Natural killer cell (primary cell): ENCODE results near the gene ATG2A. TPM values are rescaled to one million over a fixed set of nuclear protein-coding genes. Genes with fewer than 3 reads are reported as not detected.

ENCODE experiments used
- ATAC-seq, 3 donors: fragments of 150-1000 bp in 2 of 3; fragments of 200-7000 bp in 1 of 3; cut with Tn5 transposase; 1 replicate in 1 of 3; 2 replicates in 2 of 3; pipeline ENCODE4 v1.10.0; 2021; ENCODE audit warnings: mild to moderate bottlenecking in 2 of 3, moderate library complexity in 2 of 3
- DNase-seq, 2 donors: peaks; one replicate each; pipeline versions ENCODE4 v3.0.0 to v3.0.0-alpha.2; 2013 to 2021; ENCODE audit warnings: mixed read lengths in 1 of 2
- H3K27ac ChIP-seq: one replicate; pipeline ENCODE4 v1.5.1; 2013; ENCODE audit warnings: mild to moderate bottlenecking, low read length
- H3K27me3 ChIP-seq: one replicate; pipeline ENCODE4 v1.6.1; 2013; ENCODE audit warnings: low read length; ENCODE audit not compliant: control insufficient read depth, insufficient read depth
- H3K36me3 ChIP-seq: one replicate; pipeline ENCODE4 v1.6.1; 2013; ENCODE audit warnings: low read length; ENCODE audit not compliant: control insufficient read depth, insufficient read depth
- H3K4me1 ChIP-seq: one replicate; pipeline ENCODE4 v1.6.1; 2013; ENCODE audit warnings: low read length; ENCODE audit not compliant: control insufficient read depth, insufficient read depth
- H3K4me3 ChIP-seq: one replicate; pipeline ENCODE4 v1.5.1; 2013; ENCODE audit warnings: low read length
- H3K9me3 ChIP-seq: one replicate; pipeline ENCODE4 v1.6.1; 2013; ENCODE audit warnings: low read length; ENCODE audit not compliant: control insufficient read depth, insufficient read depth
- H3K27ac Mint-ChIP-seq, 2 donors: one replicate each; pipeline ENCODE4 v1.8.0; 2022; ENCODE audit warnings: mild to moderate bottlenecking in 2 of 2, mixed read lengths in 2 of 2, moderate library complexity in 1 of 2
- H3K27me3 Mint-ChIP-seq, 2 donors: one replicate each; pipeline ENCODE4 v1.8.0; 2022; ENCODE audit warnings: low read depth in 2 of 2, mixed read lengths in 2 of 2
- H3K36me3 Mint-ChIP-seq: one replicate; pipeline ENCODE4 v1.8.0; 2022; ENCODE audit warnings: mixed read lengths
- H3K4me1 Mint-ChIP-seq, 2 donors: one replicate each; pipeline ENCODE4 v1.8.0; 2022; ENCODE audit warnings: mixed read lengths in 2 of 2
- H3K4me3 Mint-ChIP-seq: one replicate; pipeline ENCODE4 v1.8.0; 2022; ENCODE audit warnings: mild to moderate bottlenecking, moderate library complexity, mixed read lengths
- H3K9me3 Mint-ChIP-seq, 2 donors: one replicate each; pipeline ENCODE4 v1.8.0; 2022; ENCODE audit warnings: mixed read lengths in 2 of 2
- WGBS: methylation state at CpG from one replicate; pipeline ENCODE4 v1.1.7; 2013; ENCODE audit warnings: missing lambda C conversion rate; ENCODE audit not compliant: insufficient coverage; 5-methylcytosine and 5-hydroxymethylcytosine counted together
- intact Hi-C: fragments of 100-400 bp; cut with micrococcal nuclease; formaldehyde crosslinking; loops from one replicate; pipeline ENCODE4 v1.14.2; 2022
- total RNA-seq, 4 donors: library from RNA; stranded (reverse); fragments of 120-200 nt in 1 of 4; gene quantifications; one replicate each; pipeline versions ENCODE4 v1.2.3 to v1.2.4, GENCODE V29; 2013 to 2022
- TF ChIP-seq, protein P1 (sequence below): fragments of 200-600 bp; IDR thresholded peaks from one replicate; pipeline ENCODE4 v1.8.0; 2022; ENCODE audit warnings: antibody characterized with exemption

ATG2A gene
- total RNA-seq, 3 donors from 2014 or later (not counting 1 experiment from before 2014, with no cell fraction given): 165 to 321 (median 259) TPM

GRCh38 chr11:64913171-64913727, 3.8 kb downstream of the ATG2A start:
- H3K4me3 Mint-ChIP-seq: no peak overlapping the region
- H3K4me1 Mint-ChIP-seq: peaks cover 15 to 31% of the 10 kb centered on the region in 2 donors
- H3K27ac ChIP-seq: no peak overlapping the region
- H3K4me3 ChIP-seq: no peak overlapping the region
- ATAC-seq (no peak), DNase-seq (no peak)
- H3K36me3 ChIP-seq: peaks cover 52% of the 10 kb centered on the region
- peaks cover 31% of the 10 kb centered on the region for H3K4me1 ChIP-seq
- H3K36me3 Mint-ChIP-seq: no peaks in the 10 kb centered on the region
- no peaks in the 10 kb centered on the region for H3K9me3 Mint-ChIP-seq
- no peaks in the 10 kb centered on the region for H3K9me3 ChIP-seq
- H3K27ac Mint-ChIP-seq: peak overlapping the region in 1 of 2 donors; percentile 47
- intact Hi-C loops: no loop called here
- H3K27me3 ChIP-seq: no peaks in the 10 kb centered on the region
- WGBS: 89% methylated on average over 18 of the region's 18 CpGs
- no peaks in the 10 kb centered on the region for H3K27me3 Mint-ChIP-seq
- TF ChIP-seq, protein P1, sequence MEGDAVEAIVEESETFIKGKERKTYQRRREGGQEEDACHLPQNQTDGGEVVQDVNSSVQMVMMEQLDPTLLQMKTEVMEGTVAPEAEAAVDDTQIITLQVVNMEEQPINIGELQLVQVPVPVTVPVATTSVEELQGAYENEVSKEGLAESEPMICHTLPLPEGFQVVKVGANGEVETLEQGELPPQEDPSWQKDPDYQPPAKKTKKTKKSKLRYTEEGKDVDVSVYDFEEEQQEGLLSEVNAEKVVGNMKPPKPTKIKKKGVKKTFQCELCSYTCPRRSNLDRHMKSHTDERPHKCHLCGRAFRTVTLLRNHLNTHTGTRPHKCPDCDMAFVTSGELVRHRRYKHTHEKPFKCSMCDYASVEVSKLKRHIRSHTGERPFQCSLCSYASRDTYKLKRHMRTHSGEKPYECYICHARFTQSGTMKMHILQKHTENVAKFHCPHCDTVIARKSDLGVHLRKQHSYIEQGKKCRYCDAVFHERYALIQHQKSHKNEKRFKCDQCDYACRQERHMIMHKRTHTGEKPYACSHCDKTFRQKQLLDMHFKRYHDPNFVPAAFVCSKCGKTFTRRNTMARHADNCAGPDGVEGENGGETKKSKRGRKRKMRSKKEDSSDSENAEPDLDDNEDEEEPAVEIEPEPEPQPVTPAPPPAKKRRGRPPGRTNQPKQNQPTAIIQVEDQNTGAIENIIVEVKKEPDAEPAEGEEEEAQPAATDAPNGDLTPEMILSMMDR: no peak

DNA sequence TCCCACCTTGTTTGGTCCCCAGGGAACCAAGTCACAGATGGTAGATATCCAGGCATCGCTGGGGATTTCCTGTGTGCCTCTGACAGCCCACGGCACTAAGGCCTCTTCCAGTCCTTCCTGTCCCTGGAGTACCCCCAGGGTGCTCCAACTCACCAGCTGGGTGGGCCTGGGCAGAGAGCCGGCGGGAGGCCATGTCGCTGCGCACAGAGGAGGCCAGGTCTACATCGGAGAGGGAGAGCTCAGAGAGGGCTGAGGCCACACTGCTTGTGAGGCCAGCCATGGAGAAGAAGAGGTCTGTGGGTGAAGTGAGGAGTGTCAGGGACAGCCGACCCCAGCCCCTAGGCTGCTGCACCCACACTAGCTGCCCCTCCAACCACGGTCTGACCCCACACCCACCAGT, 5.3 kb downstream of the ATG2A start:
- peaks cover 65% of the 10 kb centered on the region for H3K36me3 ChIP-seq
- H3K4me1 Mint-ChIP-seq: peaks cover 7 to 19% of the 10 kb centered on the region in 2 donors
- ATAC-seq (no peak), DNase-seq (no peak)
- H3K9me3 Mint-ChIP-seq: no peaks in the 10 kb centered on the region
- H3K4me3 Mint-ChIP-seq: no peak overlapping the region
- H3K27me3 Mint-ChIP-seq: no peaks in the 10 kb centered on the region
- no peaks in the 10 kb centered on the region for H3K9me3 ChIP-seq
- H3K4me3 ChIP-seq: no peak overlapping the region
- 94% methylated on average over 7 of the region's 9 CpGs for WGBS
- intact Hi-C loops: no loop called here
- TF ChIP-seq, protein P1: no peak
- peaks cover 19% of the 10 kb centered on the region for H3K4me1 ChIP-seq
- H3K27ac Mint-ChIP-seq: peak overlapping the region in 1 of 2 donors; percentile 45
- H3K36me3 Mint-ChIP-seq: no peaks in the 10 kb centered on the region
- no peak overlapping the region for H3K27ac ChIP-seq
- no peaks in the 10 kb centered on the region for H3K27me3 ChIP-seq

DNA sequence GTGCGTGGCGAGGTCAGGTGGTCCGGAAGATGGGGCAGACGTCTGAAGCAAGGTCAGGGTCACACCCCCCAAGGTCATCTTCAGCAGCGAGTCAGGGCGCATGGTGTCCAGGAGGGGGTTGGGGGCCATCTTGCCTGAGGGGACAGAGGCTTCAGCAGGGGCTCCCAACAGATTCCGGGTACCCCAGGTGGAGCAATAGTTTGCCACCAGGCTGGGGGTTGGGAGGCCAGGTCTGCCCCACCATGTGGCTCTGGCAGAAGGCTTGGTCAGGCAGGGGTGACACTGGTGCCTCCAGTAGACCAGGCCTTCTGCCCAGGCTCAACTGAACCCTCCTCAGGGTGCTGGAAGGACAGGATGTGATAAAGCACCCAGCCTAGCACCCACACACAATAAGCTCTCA, 5.9 kb downstream of the ATG2A start:
- Mint-ChIP-seq H3K27ac (no peak overlapping the region), H3K4me1 (peaks cover 4 to 14% of the 10 kb centered on the region in 2 donors), H3K36me3 (no peaks in the 10 kb centered on the region), H3K9me3 (no peaks in the 10 kb centered on the region), H3K27me3 (no peaks in the 10 kb centered on the region), H3K4me3 (no peak overlapping the region)
- H3K27ac ChIP-seq: no peak overlapping the region
- WGBS: 96% methylated on average over 7 of the region's 7 CpGs
- DNase-seq (no peak), ATAC-seq (no peak)
- H3K27me3 ChIP-seq: no peaks in the 10 kb centered on the region
- no peak overlapping the region for H3K4me3 ChIP-seq
- intact Hi-C loops: no loop called here
- peaks cover 71% of the 10 kb centered on the region for H3K36me3 ChIP-seq
- TF ChIP-seq, protein P1: no peak
- H3K9me3 ChIP-seq: no peaks in the 10 kb centered on the region
- peaks cover 14% of the 10 kb centered on the region for H3K4me1 ChIP-seq
